ENCODE data around the gene SPATA2L.

Gene SPATA2L

DNA sequence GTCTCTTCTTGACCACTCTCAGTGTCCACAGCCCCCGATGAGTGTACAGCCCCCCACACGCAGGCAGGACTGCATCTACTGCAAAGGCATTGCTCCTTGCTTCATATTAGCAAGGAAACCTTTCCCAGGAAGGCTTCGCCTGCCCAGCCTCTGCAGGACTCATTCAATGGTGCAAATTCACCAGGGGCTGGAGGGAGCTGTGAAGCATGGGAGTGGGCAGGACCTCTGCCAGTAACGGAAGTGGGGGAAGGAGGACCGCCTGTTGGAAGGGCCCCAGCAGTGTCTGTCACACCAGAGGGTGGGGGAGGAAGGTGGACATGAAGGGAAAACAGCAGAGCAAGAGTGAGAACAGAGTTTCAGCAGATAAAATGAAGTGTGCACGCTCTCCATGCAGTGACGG, 41.4 kb downstream of the SPATA2L start:
- no peak for TF ChIP-seq EZH2 (optimal IDR thresholded peaks at IDR 0.05; ENCODE audit: low read depth, low read length)
- TF ChIP-seq, protein P1, sequence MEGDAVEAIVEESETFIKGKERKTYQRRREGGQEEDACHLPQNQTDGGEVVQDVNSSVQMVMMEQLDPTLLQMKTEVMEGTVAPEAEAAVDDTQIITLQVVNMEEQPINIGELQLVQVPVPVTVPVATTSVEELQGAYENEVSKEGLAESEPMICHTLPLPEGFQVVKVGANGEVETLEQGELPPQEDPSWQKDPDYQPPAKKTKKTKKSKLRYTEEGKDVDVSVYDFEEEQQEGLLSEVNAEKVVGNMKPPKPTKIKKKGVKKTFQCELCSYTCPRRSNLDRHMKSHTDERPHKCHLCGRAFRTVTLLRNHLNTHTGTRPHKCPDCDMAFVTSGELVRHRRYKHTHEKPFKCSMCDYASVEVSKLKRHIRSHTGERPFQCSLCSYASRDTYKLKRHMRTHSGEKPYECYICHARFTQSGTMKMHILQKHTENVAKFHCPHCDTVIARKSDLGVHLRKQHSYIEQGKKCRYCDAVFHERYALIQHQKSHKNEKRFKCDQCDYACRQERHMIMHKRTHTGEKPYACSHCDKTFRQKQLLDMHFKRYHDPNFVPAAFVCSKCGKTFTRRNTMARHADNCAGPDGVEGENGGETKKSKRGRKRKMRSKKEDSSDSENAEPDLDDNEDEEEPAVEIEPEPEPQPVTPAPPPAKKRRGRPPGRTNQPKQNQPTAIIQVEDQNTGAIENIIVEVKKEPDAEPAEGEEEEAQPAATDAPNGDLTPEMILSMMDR (IDR thresholded peaks at IDR 0.05; ENCODE audit: low read length): no peak
- no peak for TF ChIP-seq EZH2phosphoT487 (IDR thresholded peaks at IDR 0.05; ENCODE audit: low read length)
- H3K9ac ChIP-seq (ENCODE audit: low read length): no peak overlapping the region
- no peak overlapping the region for H3K27ac ChIP-seq (ENCODE audit: low read length)
- peaks cover 29% of the 10 kb centered on the region for H3K79me2 ChIP-seq (ENCODE audit: low read length)
- H3K27me3 ChIP-seq (replicated peaks; ENCODE audit: insufficient read depth, low read length): no peaks in the 10 kb centered on the region
- no peaks in the 10 kb centered on the region for H3K9me3 ChIP-seq (replicated peaks; ENCODE audit: insufficient read depth, low read length)
- no peaks in the 10 kb centered on the region for H3K9me2 ChIP-seq (replicated peaks; ENCODE audit: insufficient read depth, low read length)
- DNase-seq: no peak
- no peaks in the 10 kb centered on the region; the same call in 1 of the 2 replicates for H3K36me3 ChIP-seq (replicated peaks; ENCODE audit: insufficient read depth, low read length)
- H2AFZ ChIP-seq (ENCODE audit: low read length): no peak overlapping the region
- no peaks in the 10 kb centered on the region for H3F3A ChIP-seq (ENCODE audit: insufficient read depth, low read length)
- H3K4me3 ChIP-seq (ENCODE audit: low read length): no peak overlapping the region
- no peaks in the 10 kb centered on the region for H4K20me1 ChIP-seq (ENCODE audit: insufficient read depth, low read length)
- H3K4me2 ChIP-seq (ENCODE audit: low read depth, low read length): no peak overlapping the region
- H3K4me1 ChIP-seq (ENCODE audit: low read length): no peaks in the 10 kb centered on the region

DNA sequence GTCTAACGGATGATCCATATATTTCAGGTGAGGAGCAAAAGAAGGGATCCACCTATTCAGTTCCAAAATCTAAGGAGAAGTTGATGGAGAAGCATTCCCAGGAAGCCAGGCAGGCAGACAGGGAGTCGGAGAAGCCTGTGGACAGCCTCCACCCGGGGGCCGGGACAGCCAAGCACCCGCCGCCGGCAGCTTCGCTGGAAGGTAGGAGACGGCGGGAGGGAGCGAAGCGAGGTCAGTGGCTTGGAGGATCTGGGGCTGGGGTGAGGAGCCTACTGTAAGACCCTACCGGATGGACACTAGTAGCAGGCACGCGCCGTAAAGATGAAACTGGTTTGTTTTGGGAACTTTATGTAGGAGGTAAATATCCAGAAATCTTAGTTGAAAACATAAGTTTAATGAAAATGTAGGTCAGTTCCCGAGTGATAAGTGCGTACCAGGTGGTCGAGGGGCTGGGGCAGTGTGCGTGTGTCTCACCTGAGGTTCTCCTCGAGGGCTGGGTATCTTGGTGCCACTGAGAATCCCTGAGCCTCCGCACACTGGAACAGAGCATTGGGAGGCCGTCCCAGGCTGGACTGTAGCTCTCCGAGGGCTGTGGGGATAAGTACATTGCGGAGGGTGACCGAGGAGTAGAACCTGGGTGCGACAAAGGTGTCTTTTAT, 43.2 kb downstream of the SPATA2L start:
- Histone ChIP-seq H3K4me2 (ENCODE audit: low read depth, low read length) (peak overlapping the region; percentile 84), H3K36me3 (replicated peaks; ENCODE audit: insufficient read depth, low read length) (no peaks in the 10 kb centered on the region; the same call in 1 of the 2 replicates), H3K4me3 (ENCODE audit: low read length) (peak overlapping the region; percentile 84), H3K4me1 (ENCODE audit: low read length) (no peaks in the 10 kb centered on the region), H2AFZ (ENCODE audit: low read length) (peak overlapping the region; percentile 96), H3K27me3 (replicated peaks; ENCODE audit: insufficient read depth, low read length) (no peaks in the 10 kb centered on the region), H4K20me1 (ENCODE audit: insufficient read depth, low read length) (no peaks in the 10 kb centered on the region), H3K27ac (ENCODE audit: low read length) (no peak overlapping the region), H3F3A (ENCODE audit: insufficient read depth, low read length) (no peaks in the 10 kb centered on the region), H3K9ac (ENCODE audit: low read length) (peak overlapping the region; percentile 75), H3K9me3 (replicated peaks; ENCODE audit: insufficient read depth, low read length) (no peaks in the 10 kb centered on the region), H3K79me2 (ENCODE audit: low read length) (peaks cover 37% of the 10 kb centered on the region), H3K9me2 (replicated peaks; ENCODE audit: insufficient read depth, low read length) (no peaks in the 10 kb centered on the region)
- no peak for TF ChIP-seq EZH2phosphoT487 (IDR thresholded peaks at IDR 0.05; ENCODE audit: low read length)
- TF ChIP-seq, protein P1 (IDR thresholded peaks at IDR 0.05; ENCODE audit: low read length): no peak
- TF ChIP-seq EZH2 (optimal IDR thresholded peaks at IDR 0.05; ENCODE audit: low read depth, low read length): no peak
- DNase-seq: no peak

DNA sequence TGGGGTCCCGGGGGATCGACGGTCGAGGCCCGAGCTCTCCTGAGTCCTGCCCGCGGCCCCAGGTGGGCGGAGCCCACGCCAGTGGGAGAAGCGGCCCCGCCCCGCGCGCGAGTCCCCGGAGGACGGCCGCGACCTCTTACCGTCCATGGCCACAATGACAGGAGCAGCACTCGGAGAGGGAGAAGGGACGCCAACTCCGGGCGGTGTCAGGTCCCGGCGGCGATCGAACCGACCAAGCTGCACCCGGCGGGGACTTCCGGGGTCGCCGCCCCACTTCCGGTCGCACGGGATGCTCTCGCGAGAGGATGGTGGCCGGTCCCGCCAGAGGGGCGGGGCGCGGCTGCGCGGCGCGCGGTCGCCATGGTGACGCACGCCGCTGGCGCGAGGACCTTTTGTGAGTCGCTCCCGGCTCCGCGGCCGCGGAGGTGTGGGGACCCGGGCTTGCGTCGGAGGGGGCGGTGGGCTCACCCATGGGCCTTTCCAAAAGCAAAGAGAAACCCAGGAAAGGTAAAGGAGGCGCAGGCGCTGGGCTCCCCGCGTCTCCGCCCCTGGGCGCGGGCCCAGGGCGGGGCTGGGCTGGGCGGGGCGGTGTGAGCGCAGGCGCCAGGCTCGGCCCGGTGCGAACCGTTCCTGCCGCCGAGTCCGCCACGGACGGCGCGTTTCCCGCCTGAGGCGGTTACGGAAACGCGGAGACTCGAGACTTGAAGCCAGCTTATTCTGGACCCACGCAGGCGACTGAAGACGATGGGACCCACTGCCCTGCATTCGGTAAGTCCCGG, 43.9 kb downstream of the SPATA2L start, which contains the start of the genes CHMP1A and SPATA33:
CHMP1A (minus strand) TSS at position 267 of the 779 bp plus-strand sequence; CDS start at position 147, 120 bp downstream.
SPATA33 (plus strand) TSS at position 395 of the 779 bp plus-strand sequence; CDS start at position 471, 76 bp downstream.
- TF ChIP-seq, protein P1 (IDR thresholded peaks at IDR 0.05; ENCODE audit: low read length): no peak
- TF ChIP-seq EZH2 (optimal IDR thresholded peaks at IDR 0.05; ENCODE audit: low read depth, low read length) (no peak), EZH2phosphoT487 (IDR thresholded peaks at IDR 0.05; ENCODE audit: low read length) (no peak)
- Histone ChIP-seq H4K20me1 (ENCODE audit: insufficient read depth, low read length) (no peaks in the 10 kb centered on the region), H3F3A (ENCODE audit: insufficient read depth, low read length) (no peaks in the 10 kb centered on the region), H3K27me3 (replicated peaks; ENCODE audit: insufficient read depth, low read length) (no peaks in the 10 kb centered on the region), H3K9ac (ENCODE audit: low read length) (peak within 1 kb of the TSS; percentile 75), H3K36me3 (replicated peaks; ENCODE audit: insufficient read depth, low read length) (no peaks in the 10 kb centered on the region; the same call in 1 of the 2 replicates), H3K4me2 (ENCODE audit: low read depth, low read length) (peak within 1 kb of the TSS; percentile 84), H3K4me1 (ENCODE audit: low read length) (no peaks in the 10 kb centered on the region), H3K9me3 (replicated peaks; ENCODE audit: insufficient read depth, low read length) (no peaks in the 10 kb centered on the region), H3K4me3 (ENCODE audit: low read length) (peak within 1 kb of the TSS; percentile 84), H3K27ac (ENCODE audit: low read length) (0 out of 2 replicates have a peak within 1 kb of the TSS, but pooled peaks have one; percentile 16), H3K79me2 (ENCODE audit: low read length) (peaks cover 37% of the 10 kb centered on the region), H2AFZ (ENCODE audit: low read length) (peak within 1 kb of the TSS; percentile 96), H3K9me2 (replicated peaks; ENCODE audit: insufficient read depth, low read length) (no peaks in the 10 kb centered on the region)
- peak; percentile 63 for DNase-seq

Measured in MM.1S (cell line).